K562 (cell line): ENCODE measurements around the gene MRPL11. TPM values are rescaled to one million over a fixed set of nuclear protein-coding genes. Genes with fewer than 3 reads are reported as not detected.

Experiments used
- CBFA2T3 ChIP-seq: fragments of 450-650 bp; IDR thresholded peaks from 2 replicates; pipeline ENCODE4 v1.6.1; 2017
- FOXJ2 ChIP-seq: fragments of 200-800 bp; sonication (Bioruptor generic); IDR thresholded peaks from 2 replicates; pipeline ENCODE4 v1.6.1; 2016; ENCODE audit warnings: missing genetic modification characterization, missing compliant biosample characterization
- NCOA1 ChIP-seq: fragments of 450-650 bp; IDR thresholded peaks from 2 replicates; pipeline ENCODE4 v1.6.1; 2016; ENCODE audit warnings: low read depth
- NEUROD1 ChIP-seq: fragments of 150-350 bp; IDR thresholded peaks from 2 replicates; pipeline ENCODE4 v1.6.1; 2014; ENCODE audit warnings: borderline replicate concordance, low read length, low read depth; ENCODE audit not compliant: partially characterized antibody
- NFATC3 ChIP-seq: fragments of 450-650 bp; IDR thresholded peaks from 2 replicates; pipeline ENCODE4 v1.6.1; 2017; ENCODE audit warnings: mild to moderate bottlenecking
- SMAD1 ChIP-seq: fragments of 150-350 bp; IDR thresholded peaks from 2 replicates; pipeline ENCODE4 v1.6.1; 2014; ENCODE audit warnings: low read length, low read depth; ENCODE audit not compliant: partially characterized antibody
- SMARCB1 ChIP-seq: IDR thresholded peaks from 2 replicates; pipeline ENCODE4 v1.6.1; 2011; ENCODE audit warnings: improper control_type of control experiment, low read depth; ENCODE audit not compliant: insufficient read length
- SMC3 ChIP-seq: conservative IDR thresholded peaks from 2 replicates; pipeline ENCODE4 v1.6.1; 2011; ENCODE audit warnings: low read depth, low read length, improper control_type of control experiment; ENCODE audit not compliant: insufficient read depth
- TBL1XR1 ChIP-seq, 2 experiments: IDR thresholded peaks; 2 replicates each; pipeline ENCODE4 v1.6.1; 2012; ENCODE audit warnings: improper control_type of control experiment in 2 of 2, low read length in 2 of 2, mild to moderate bottlenecking in 1 of 2
- TFAM ChIP-seq: fragments of 250-450 bp; sonication (Bioruptor Pico); conservative IDR thresholded peaks from 2 replicates; pipeline ENCODE4 v1.5.0; 2021; ENCODE audit warnings: mild to moderate bottlenecking, moderate library complexity
- U2AF1 ChIP-seq: fragments of 200-400 bp; formaldehyde crosslinking; optimal IDR thresholded peaks from 2 replicates; pipeline ENCODE3; 2017; ENCODE audit warnings: mild to moderate bottlenecking, low read depth, low read length, moderate library complexity
- XRCC5 ChIP-seq: fragments of 200-400 bp; formaldehyde crosslinking; IDR thresholded peaks from 2 replicates; pipeline ENCODE4 v1.6.1; 2017; ENCODE audit warnings: low read depth, mild to moderate bottlenecking, low read length
- polyA plus RNA-seq, 8 experiments: library from polyadenylated mRNA; depleted of rRNA in 4 of 8; stranded (reverse) in 5 of 8; unstranded in 3 of 8; fragments of >200 nt; fragmentation: Nextera tagmentation in 2 of 8; fragmentation: Illumina TruSeq in 1 of 8; extraction: Ambion mirVana in 2 of 8; extraction: Trizol in 1 of 8; gene quantifications; 2 replicates each; pipeline versions ENCODE4 v1.2.1 to v1.2.3, GENCODE V29; 2011 to 2014; ENCODE audit warnings: inconsistent platforms in 1 of 8, missing spikeins in 1 of 8
- total RNA-seq, 7 experiments: library from RNA; depleted of rRNA in 6 of 7; stranded (reverse); fragments of >200 nt in 6 of 7; fragmentation: Illumina TruSeq in 2 of 7; extraction: Trizol in 2 of 7; gene quantifications; 2 replicates each; pipeline versions ENCODE4 v1.2.1 to v1.2.3, GENCODE V29; 2011 to 2021; ENCODE audit warnings: low replicate concordance in 1 of 7
- TF ChIP-seq, protein P1 (sequence below): sonication (generic); formaldehyde crosslinking; IDR thresholded peaks from 2 replicates; pipeline ENCODE4 v1.8.0; 2022; ENCODE audit warnings: mild to moderate bottlenecking, missing genetic modification reagents
- TF ChIP-seq, protein P2 (sequence below): fragments of 150-350 bp; IDR thresholded peaks from 2 replicates; pipeline ENCODE4 v1.6.1; 2014; ENCODE audit warnings: low read depth, mild to moderate bottlenecking, low read length, borderline replicate concordance
- TF ChIP-seq, protein P3 (sequence below): IDR thresholded peaks from 2 replicates; pipeline ENCODE4 v1.6.1; 2014; ENCODE audit warnings: antibody characterized with exemption
- TF ChIP-seq, protein P4 (sequence below): fragments of 250-450 bp; sonication (Bioruptor Pico); IDR thresholded peaks from 2 replicates; pipeline ENCODE4 v1.4.0; 2020; ENCODE audit warnings: borderline replicate concordance

MRPL11 gene
- total and polyA plus RNA-seq, 9 of the 15 experiments (the other 6 are each of a cell fraction or from before 2014, with no cell fraction given) = 33.0 to 173 (median 91.9) TPM

DNA sequence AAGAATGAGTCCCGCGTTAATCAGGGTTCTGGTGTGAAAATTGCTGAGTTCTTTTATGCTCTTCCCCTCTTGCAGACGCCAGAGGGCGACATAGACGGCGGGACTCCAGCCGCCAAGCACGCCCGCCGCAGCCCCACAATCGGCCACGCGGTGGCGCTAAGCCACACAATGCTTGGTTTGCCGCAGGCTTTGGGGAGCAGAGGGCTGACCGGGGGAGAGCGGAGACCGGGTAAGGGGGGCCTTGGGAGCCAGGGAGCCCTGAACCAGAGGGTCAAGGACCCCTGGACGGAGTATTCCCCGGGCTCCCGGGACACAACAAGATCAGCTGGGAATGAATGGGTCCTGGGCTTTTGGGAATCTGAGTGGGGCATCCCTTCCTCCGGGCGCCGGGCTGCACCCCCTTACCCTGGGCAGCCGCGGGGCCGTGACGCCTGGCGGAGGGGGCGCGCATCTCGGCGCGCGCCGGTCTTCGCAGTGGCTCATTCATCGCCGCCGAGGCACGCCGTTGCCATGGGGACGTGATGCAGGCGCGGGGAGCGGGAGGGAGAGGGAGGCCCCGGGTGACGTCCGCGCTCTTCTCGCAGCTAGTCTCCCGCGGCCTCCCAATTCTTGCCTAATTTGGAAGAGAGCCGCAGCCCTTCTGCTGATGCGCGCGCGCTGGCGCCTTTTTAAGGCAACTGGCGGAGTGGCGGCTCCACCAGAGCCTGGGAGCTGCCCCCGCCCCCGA lies 30.0 kb downstream of the MRPL11 start (continued):
- TF ChIP-seq NFATC3 (no peak), NEUROD1 (no peak), CBFA2T3 (no peak), SMAD1 (no peak), TBL1XR1 (IDR thresholded peaks at IDR 0.05; ENCODE audit: low read length in 2 of 2) (no peak), NCOA1 (no peak), SMC3 (peak; percentile 100), XRCC5 (peak; percentile 98), TFAM (CRISPR knock-in tag) (no peak), SMARCB1 (no peak), FOXJ2 (tag) (no peak), U2AF1 (no peak)
- TF ChIP-seq, protein P1, sequence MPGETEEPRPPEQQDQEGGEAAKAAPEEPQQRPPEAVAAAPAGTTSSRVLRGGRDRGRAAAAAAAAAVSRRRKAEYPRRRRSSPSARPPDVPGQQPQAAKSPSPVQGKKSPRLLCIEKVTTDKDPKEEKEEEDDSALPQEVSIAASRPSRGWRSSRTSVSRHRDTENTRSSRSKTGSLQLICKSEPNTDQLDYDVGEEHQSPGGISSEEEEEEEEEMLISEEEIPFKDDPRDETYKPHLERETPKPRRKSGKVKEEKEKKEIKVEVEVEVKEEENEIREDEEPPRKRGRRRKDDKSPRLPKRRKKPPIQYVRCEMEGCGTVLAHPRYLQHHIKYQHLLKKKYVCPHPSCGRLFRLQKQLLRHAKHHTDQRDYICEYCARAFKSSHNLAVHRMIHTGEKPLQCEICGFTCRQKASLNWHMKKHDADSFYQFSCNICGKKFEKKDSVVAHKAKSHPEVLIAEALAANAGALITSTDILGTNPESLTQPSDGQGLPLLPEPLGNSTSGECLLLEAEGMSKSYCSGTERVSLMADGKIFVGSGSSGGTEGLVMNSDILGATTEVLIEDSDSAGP = no peak
- TF ChIP-seq, protein P2, sequence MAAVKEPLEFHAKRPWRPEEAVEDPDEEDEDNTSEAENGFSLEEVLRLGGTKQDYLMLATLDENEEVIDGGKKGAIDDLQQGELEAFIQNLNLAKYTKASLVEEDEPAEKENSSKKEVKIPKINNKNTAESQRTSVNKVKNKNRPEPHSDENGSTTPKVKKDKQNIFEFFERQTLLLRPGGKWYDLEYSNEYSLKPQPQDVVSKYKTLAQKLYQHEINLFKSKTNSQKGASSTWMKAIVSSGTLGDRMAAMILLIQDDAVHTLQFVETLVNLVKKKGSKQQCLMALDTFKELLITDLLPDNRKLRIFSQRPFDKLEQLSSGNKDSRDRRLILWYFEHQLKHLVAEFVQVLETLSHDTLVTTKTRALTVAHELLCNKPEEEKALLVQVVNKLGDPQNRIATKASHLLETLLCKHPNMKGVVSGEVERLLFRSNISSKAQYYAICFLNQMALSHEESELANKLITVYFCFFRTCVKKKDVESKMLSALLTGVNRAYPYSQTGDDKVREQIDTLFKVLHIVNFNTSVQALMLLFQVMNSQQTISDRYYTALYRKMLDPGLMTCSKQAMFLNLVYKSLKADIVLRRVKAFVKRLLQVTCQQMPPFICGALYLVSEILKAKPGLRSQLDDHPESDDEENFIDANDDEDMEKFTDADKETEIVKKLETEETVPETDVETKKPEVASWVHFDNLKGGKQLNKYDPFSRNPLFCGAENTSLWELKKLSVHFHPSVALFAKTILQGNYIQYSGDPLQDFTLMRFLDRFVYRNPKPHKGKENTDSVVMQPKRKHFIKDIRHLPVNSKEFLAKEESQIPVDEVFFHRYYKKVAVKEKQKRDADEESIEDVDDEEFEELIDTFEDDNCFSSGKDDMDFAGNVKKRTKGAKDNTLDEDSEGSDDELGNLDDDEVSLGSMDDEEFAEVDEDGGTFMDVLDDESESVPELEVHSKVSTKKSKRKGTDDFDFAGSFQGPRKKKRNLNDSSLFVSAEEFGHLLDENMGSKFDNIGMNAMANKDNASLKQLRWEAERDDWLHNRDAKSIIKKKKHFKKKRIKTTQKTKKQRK = no peak
- TF ChIP-seq, protein P3, sequence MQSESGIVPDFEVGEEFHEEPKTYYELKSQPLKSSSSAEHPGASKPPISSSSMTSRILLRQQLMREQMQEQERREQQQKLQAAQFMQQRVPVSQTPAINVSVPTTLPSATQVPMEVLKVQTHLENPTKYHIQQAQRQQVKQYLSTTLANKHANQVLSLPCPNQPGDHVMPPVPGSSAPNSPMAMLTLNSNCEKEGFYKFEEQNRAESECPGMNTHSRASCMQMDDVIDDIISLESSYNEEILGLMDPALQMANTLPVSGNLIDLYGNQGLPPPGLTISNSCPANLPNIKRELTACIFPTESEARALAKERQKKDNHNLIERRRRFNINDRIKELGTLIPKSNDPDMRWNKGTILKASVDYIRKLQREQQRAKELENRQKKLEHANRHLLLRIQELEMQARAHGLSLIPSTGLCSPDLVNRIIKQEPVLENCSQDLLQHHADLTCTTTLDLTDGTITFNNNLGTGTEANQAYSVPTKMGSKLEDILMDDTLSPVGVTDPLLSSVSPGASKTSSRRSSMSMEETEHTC = no peak
- TF ChIP-seq, protein P4, sequence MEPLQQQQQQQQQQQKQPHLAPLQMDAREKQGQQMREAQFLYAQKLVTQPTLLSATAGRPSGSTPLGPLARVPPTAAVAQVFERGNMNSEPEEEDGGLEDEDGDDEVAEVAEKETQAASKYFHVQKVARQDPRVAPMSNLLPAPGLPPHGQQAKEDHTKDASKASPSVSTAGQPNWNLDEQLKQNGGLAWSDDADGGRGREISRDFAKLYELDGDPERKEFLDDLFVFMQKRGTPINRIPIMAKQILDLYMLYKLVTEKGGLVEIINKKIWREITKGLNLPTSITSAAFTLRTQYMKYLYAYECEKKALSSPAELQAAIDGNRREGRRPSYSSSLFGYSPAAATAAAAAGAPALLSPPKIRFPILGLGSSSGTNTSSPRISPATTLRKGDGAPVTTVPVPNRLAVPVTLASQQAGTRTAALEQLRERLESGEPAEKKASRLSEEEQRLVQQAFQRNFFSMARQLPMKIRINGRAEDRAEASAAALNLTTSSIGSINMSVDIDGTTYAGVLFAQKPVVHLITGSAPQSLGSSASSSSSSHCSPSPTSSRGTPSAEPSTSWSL (CRISPR knock-in tag) = no peak
